ENCODE results near the gene GPR183.
"Not testable (repeated sequence)": the region's sequence is repeated elsewhere in the genome, so short reads cannot be mapped to it uniquely, and the experiment has no call there.

DNA sequence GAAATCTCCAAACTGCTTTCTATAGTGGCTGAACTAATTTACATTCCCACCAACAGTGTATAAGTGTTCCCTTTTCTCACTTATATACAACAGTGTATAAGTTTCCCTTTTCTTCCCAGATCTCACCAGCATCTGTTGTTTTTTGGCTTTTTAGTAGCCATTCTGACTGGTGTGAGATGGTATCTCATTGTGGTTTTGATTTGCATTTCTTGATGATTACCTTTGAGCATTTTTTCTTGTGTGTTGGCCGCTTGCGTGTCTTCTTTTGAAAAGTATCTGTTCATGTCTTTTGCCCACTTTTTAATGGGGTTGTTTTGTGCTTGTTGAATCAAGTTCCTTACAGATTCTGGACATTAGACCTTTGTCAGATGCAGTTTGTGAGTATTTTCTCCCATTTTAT, 57.6 kb downstream of the GPR183 start:
- TF ChIP-seq CTCF, POLR2A (IDR thresholded peaks at IDR 0.05): not testable (repeated sequence)

Measured in adrenal gland (tissue), 5 donors.